Muscle layer of duodenum (tissue), 2 donors: Measurements from ENCODE around the gene ZNF512B.

Source experiments
- H3K27ac ChIP-seq: one replicate; pipeline ENCODE4 v1.7.0; 2013; ENCODE audit warnings: mild to moderate bottlenecking, low read length
- H3K27me3 ChIP-seq: one replicate; pipeline ENCODE4 v1.7.0; 2013; ENCODE audit warnings: low read depth, mild to moderate bottlenecking, control low read depth, low read length
- H3K36me3 ChIP-seq, 2 donors: one replicate each; pipeline ENCODE4 v1.7.0; 2013; ENCODE audit warnings: low read length in 2 of 2, control low read depth in 1 of 2, mild to moderate bottlenecking in 1 of 2; ENCODE audit not compliant: insufficient read depth in 2 of 2, control insufficient read depth in 1 of 2
- H3K4me1 ChIP-seq, 2 donors: one replicate each; pipeline ENCODE4 v1.7.0; 2013; ENCODE audit warnings: low read length in 2 of 2, mild to moderate bottlenecking in 2 of 2, control low read depth in 1 of 2, moderate library complexity in 1 of 2; ENCODE audit not compliant: insufficient read depth in 2 of 2, control insufficient read depth in 1 of 2
- H3K4me3 ChIP-seq, 2 donors: one replicate each; pipeline ENCODE4 v1.7.0; 2013; ENCODE audit warnings: low read length in 2 of 2, low read depth in 1 of 2, mild to moderate bottlenecking in 1 of 2
- H3K9me3 ChIP-seq, 2 donors: one replicate each; pipeline ENCODE4 v1.7.0; 2013; ENCODE audit warnings: low read length in 2 of 2, control low read depth in 1 of 2, mild to moderate bottlenecking in 1 of 2; ENCODE audit not compliant: control insufficient read depth in 1 of 2
- donor health status: healthy.

Gene ZNF512B

GRCh38 chr20:64001607-64002011 lies 31.9 kb upstream of the ZNF512B start:
- Histone ChIP-seq H3K9me3 (no peaks in the 10 kb centered on the region), H3K27me3 (no peaks in the 10 kb centered on the region), H3K4me1 (peaks cover 0 to 5% of the 10 kb centered on the region in 2 donors), H3K4me3 (no peak overlapping the region), H3K27ac (no peak overlapping the region), H3K36me3 (peaks cover 47 to 70% of the 10 kb centered on the region in 2 donors)

- no peaks in the 10 kb centered on the region for H3K27me3 ChIP-seq
- no peak overlapping the region for H3K4me3 ChIP-seq
- H3K36me3 ChIP-seq = peaks cover 44 to 75% of the 10 kb centered on the region in 2 donors
- H3K4me1 ChIP-seq = peaks cover 0 to 5% of the 10 kb centered on the region in 2 donors
- no peak overlapping the region for H3K27ac ChIP-seq
- H3K9me3 ChIP-seq = no peaks in the 10 kb centered on the region
Observed at GRCh38 chr20:64000906-64001305, 31.2 kb upstream of the ZNF512B start.

- Histone ChIP-seq H3K27ac (no peak overlapping the region), H3K4me3 (no peak overlapping the region), H3K4me1 (peaks cover 4 to 30% of the 10 kb centered on the region in 2 donors), H3K9me3 (no peaks in the 10 kb centered on the region), H3K36me3 (peaks cover 19 to 44% of the 10 kb centered on the region in 2 donors), H3K27me3 (no peaks in the 10 kb centered on the region)
Observed at GRCh38 chr20:63982937-63983336, 13.2 kb upstream of the ZNF512B start.

GRCh38 chr20:63980806-63981728 lies 11.3 kb upstream of the ZNF512B start, which contains the start of gene PRPF6:
PRPF6 (plus strand) TSS chr20:63981132; CDS start chr20:63981246, 114 bp downstream.
- Histone ChIP-seq H3K9me3 (no peaks in the 10 kb centered on the region), H3K27me3 (no peaks in the 10 kb centered on the region), H3K4me3 (peak within 1 kb of the TSS; percentile 78 to 96), H3K27ac (no peak within 1 kb of the TSS), H3K36me3 (peaks cover 19 to 32% of the 10 kb centered on the region in 2 donors), H3K4me1 (peaks cover 4 to 30% of the 10 kb centered on the region in 2 donors)

- H3K36me3 ChIP-seq = peaks cover 18 to 25% of the 10 kb centered on the region in 2 donors
- no peaks in the 10 kb centered on the region for H3K27me3 ChIP-seq
- H3K9me3 ChIP-seq = no peaks in the 10 kb centered on the region
- peaks cover 4 to 30% of the 10 kb centered on the region in 2 donors for H3K4me1 ChIP-seq
- H3K27ac ChIP-seq = no peak overlapping the region
- H3K4me3 ChIP-seq = peak overlapping the region; percentile 78 to 96
Observed at GRCh38 chr20:63980317-63980805, 10.6 kb upstream of the ZNF512B start.

GRCh38 chr20:63979557-63980316 lies 10.0 kb upstream of the ZNF512B start, which contains the start of gene SAMD10:
SAMD10 (minus strand) TSS chr20:63979642; CDS start chr20:63979467, 175 bp downstream.
- peaks cover 12 to 19% of the 10 kb centered on the region in 2 donors for H3K36me3 ChIP-seq
- peaks cover 4 to 30% of the 10 kb centered on the region in 2 donors for H3K4me1 ChIP-seq
- no peak within 1 kb of the TSS for H3K27ac ChIP-seq
- peak within 1 kb of the TSS; percentile 78 to 96 for H3K4me3 ChIP-seq
- no peaks in the 10 kb centered on the region for H3K9me3 ChIP-seq
- H3K27me3 ChIP-seq = no peaks in the 10 kb centered on the region

GRCh38 chr20:63979229-63979556 lies 9.5 kb upstream of the ZNF512B start:
- H3K4me3 ChIP-seq = peak overlapping the region; percentile 52 to 60
- H3K27ac ChIP-seq = no peak overlapping the region

GRCh38 chr20:63978319-63979228 lies 8.8 kb upstream of the ZNF512B start:
- no peaks in the 10 kb centered on the region for H3K27me3 ChIP-seq
- H3K27ac ChIP-seq = no peak overlapping the region
- peaks cover 8 to 9% of the 10 kb centered on the region in 2 donors for H3K36me3 ChIP-seq
- H3K4me1 ChIP-seq = peaks cover 4 to 37% of the 10 kb centered on the region in 2 donors
- H3K9me3 ChIP-seq = no peaks in the 10 kb centered on the region
- H3K4me3 ChIP-seq = peak overlapping the region; percentile 52 to 60

More at GRCh38 chr20:63979229-63979556, 9.5 kb upstream of the ZNF512B start:
- Histone ChIP-seq H3K36me3 (peaks cover 8 to 14% of the 10 kb centered on the region in 2 donors), H3K4me1 (peaks cover 4 to 32% of the 10 kb centered on the region in 2 donors), H3K27me3 (no peaks in the 10 kb centered on the region), H3K9me3 (no peaks in the 10 kb centered on the region)

GRCh38 chr20:63977739-63978276 lies 8.1 kb upstream of the ZNF512B start:
- Histone ChIP-seq H3K9me3 (no peaks in the 10 kb centered on the region), H3K27me3 (no peaks in the 10 kb centered on the region), H3K4me3 (no peak overlapping the region), H3K27ac (no peak overlapping the region), H3K4me1 (peaks cover 4 to 38% of the 10 kb centered on the region in 2 donors), H3K36me3 (peaks cover 2% of the 10 kb centered on the region in 2 donors)

- no peaks in the 10 kb centered on the region for H3K9me3 ChIP-seq
- no peaks in the 10 kb centered on the region for H3K27me3 ChIP-seq
- H3K4me1 ChIP-seq = peaks cover 0 to 34% of the 10 kb centered on the region in 2 donors
- no peak overlapping the region for H3K27ac ChIP-seq
- no peaks in the 10 kb centered on the region for H3K36me3 ChIP-seq
- no peak overlapping the region for H3K4me3 ChIP-seq
Observed at GRCh38 chr20:63976980-63977738, 7.4 kb upstream of the ZNF512B start.
